ENCODE results near the gene TRIM41. TPM values are rescaled to one million over a fixed set of nuclear protein-coding genes. Genes with fewer than 3 reads are reported as not detected.

Gene TRIM41
- total and polyA plus RNA-seq, 2 experiments from 2014 or later = 6.2 to 8.7 TPM

- no peaks in the 10 kb centered on the region for H3K27me3 ChIP-seq (ENCODE audit: insufficient read depth)
- no peak overlapping the region for H2AFZ ChIP-seq
- H3K79me2 ChIP-seq (replicated peaks; ENCODE audit: insufficient read depth) = peaks cover 48% of the 10 kb centered on the region
- H3K36me3 ChIP-seq (ENCODE audit: insufficient read depth) = peaks cover 72% of the 10 kb centered on the region
- Mint-ChIP-seq H3K4me1 (peaks cover 40% of the 10 kb centered on the region), H3K27ac (peak overlapping the region; percentile 59), H3K27me3 (ENCODE audit: insufficient read depth, low read depth, poor library complexity) (peaks cover 62% of the 10 kb centered on the region), H3K36me3 (ENCODE audit: low read depth) (peaks cover 91% of the 10 kb centered on the region), H3K9me3 (peaks cover 10% of the 10 kb centered on the region; the same call in 2 of the 3 replicates), H3K4me3 (peak overlapping the region; percentile 37; the same call in 2 of the 3 replicates)
- peaks cover 81% of the 10 kb centered on the region for H3F3A ChIP-seq (replicated peaks; ENCODE audit: low read depth)
- peaks cover 70% of the 10 kb centered on the region for H4K20me1 ChIP-seq (replicated peaks; ENCODE audit: insufficient read depth)
- no peak overlapping the region for H3K4me2 ChIP-seq
- no peak overlapping the region for H3K4me3 ChIP-seq
- no peak for TF ChIP-seq EZH2phosphoT487 (IDR thresholded peaks at IDR 0.05; ENCODE audit: unreplicated experiment)
- TF ChIP-seq, protein P1, sequence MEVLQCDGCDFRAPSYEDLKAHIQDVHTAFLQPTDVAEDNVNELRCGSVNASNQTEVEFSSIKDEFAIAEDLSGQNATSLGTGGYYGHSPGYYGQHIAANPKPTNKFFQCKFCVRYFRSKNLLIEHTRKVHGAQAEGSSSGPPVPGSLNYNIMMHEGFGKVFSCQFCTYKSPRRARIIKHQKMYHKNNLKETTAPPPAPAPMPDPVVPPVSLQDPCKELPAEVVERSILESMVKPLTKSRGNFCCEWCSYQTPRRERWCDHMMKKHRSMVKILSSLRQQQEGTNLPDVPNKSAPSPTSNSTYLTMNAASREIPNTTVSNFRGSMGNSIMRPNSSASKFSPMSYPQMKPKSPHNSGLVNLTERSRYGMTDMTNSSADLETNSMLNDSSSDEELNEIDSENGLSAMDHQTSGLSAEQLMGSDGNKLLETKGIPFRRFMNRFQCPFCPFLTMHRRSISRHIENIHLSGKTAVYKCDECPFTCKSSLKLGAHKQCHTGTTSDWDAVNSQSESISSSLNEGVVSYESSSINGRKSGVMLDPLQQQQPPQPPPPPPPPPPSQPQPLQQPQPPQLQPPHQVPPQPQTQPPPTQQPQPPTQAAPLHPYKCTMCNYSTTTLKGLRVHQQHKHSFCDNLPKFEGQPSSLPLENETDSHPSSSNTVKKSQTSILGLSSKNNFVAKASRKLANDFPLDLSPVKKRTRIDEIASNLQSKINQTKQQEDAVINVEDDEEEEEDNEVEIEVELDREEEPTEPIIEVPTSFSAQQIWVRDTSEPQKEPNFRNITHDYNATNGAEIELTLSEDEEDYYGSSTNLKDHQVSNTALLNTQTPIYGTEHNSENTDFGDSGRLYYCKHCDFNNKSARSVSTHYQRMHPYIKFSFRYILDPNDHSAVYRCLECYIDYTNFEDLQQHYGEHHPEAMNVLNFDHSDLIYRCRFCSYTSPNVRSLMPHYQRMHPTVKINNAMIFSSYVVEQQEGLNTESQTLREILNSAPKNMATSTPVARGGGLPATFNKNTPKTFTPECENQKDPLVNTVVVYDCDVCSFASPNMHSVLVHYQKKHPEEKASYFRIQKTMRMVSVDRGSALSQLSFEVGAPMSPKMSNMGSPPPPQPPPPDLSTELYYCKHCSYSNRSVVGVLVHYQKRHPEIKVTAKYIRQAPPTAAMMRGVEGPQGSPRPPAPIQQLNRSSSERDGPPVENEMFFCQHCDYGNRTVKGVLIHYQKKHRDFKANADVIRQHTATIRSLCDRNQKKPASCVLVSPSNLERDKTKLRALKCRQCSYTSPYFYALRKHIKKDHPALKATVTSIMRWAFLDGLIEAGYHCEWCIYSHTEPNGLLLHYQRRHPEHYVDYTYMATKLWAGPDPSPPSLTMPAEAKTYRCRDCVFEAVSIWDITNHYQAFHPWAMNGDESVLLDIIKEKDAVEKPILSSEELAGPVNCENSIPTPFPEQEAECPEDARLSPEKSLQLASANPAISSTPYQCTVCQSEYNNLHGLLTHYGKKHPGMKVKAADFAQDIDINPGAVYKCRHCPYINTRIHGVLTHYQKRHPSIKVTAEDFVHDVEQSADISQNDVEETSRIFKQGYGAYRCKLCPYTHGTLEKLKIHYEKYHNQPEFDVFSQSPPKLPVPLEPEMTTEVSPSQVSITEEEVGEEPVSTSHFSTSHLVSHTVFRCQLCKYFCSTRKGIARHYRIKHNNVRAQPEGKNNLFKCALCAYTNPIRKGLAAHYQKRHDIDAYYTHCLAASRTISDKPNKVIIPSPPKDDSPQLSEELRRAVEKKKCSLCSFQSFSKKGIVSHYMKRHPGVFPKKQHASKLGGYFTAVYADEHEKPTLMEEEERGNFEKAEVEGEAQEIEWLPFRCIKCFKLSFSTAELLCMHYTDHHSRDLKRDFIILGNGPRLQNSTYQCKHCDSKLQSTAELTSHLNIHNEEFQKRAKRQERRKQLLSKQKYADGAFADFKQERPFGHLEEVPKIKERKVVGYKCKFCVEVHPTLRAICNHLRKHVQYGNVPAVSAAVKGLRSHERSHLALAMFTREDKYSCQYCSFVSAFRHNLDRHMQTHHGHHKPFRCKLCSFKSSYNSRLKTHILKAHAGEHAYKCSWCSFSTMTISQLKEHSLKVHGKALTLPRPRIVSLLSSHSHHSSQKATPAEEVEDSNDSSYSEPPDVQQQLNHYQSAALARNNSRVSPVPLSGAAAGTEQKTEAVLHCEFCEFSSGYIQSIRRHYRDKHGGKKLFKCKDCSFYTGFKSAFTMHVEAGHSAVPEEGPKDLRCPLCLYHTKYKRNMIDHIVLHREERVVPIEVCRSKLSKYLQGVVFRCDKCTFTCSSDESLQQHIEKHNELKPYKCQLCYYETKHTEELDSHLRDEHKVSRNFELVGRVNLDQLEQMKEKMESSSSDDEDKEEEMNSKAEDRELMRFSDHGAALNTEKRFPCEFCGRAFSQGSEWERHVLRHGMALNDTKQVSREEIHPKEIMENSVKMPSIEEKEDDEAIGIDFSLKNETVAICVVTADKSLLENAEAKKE (CRISPR knock-in tag; IDR thresholded peaks at IDR 0.05) = no peak
- no peak for TF ChIP-seq CREB1 (CRISPR knock-in tag; IDR thresholded peaks at IDR 0.05; ENCODE audit: low read depth)
- TF ChIP-seq EZH2 (IDR thresholded peaks at IDR 0.05; ENCODE audit: low read depth, unreplicated experiment) = no peak
- TF ChIP-seq ZNF331 (CRISPR knock-in tag; IDR thresholded peaks at IDR 0.05; ENCODE audit: low read depth) = no peak
- TF ChIP-seq POLR2AphosphoS5 (IDR thresholded peaks at IDR 0.05; ENCODE audit: low read depth) = no peak
- no peak for TF ChIP-seq STAT1 (IDR thresholded peaks at IDR 0.05; ENCODE audit: unreplicated experiment)
- no peak for TF ChIP-seq NANOG (IDR thresholded peaks at IDR 0.05; ENCODE audit: borderline replicate concordance)
- TF ChIP-seq ZNF114 (CRISPR knock-in tag; IDR thresholded peaks at IDR 0.05) = no peak
- no peak for TF ChIP-seq JUNB (IDR thresholded peaks at IDR 0.05; ENCODE audit: unreplicated experiment)
- TF ChIP-seq, protein P2, sequence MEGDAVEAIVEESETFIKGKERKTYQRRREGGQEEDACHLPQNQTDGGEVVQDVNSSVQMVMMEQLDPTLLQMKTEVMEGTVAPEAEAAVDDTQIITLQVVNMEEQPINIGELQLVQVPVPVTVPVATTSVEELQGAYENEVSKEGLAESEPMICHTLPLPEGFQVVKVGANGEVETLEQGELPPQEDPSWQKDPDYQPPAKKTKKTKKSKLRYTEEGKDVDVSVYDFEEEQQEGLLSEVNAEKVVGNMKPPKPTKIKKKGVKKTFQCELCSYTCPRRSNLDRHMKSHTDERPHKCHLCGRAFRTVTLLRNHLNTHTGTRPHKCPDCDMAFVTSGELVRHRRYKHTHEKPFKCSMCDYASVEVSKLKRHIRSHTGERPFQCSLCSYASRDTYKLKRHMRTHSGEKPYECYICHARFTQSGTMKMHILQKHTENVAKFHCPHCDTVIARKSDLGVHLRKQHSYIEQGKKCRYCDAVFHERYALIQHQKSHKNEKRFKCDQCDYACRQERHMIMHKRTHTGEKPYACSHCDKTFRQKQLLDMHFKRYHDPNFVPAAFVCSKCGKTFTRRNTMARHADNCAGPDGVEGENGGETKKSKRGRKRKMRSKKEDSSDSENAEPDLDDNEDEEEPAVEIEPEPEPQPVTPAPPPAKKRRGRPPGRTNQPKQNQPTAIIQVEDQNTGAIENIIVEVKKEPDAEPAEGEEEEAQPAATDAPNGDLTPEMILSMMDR (conservative IDR thresholded peaks at IDR 0.05; ENCODE audit: low read depth in 2 of 2) = no peak
- no peak for TF ChIP-seq ETS1 (IDR thresholded peaks at IDR 0.05)
- no peak for TF ChIP-seq REST (IDR thresholded peaks at IDR 0.05; ENCODE audit: unreplicated experiment)
- no peak for DNase-seq (ENCODE audit: low spot score)
- H3K27ac ChIP-seq (ENCODE audit: low read depth) = peak overlapping the region; percentile 86; the same call in 1 of the 2 replicates
- peaks cover 25% of the 10 kb centered on the region for H3K4me1 ChIP-seq (ENCODE audit: insufficient read depth)
- ATAC-seq = no peak
- H3K9me2 ChIP-seq (ENCODE audit: insufficient read depth) = no peaks in the 10 kb centered on the region
Observed at GRCh38 chr5:181237729-181238385, 14.8 kb downstream of the TRIM41 start.

Measured in GM23338 (cell line).